ENCODE data around the gene LAIR1. TPM values are rescaled to one million over a fixed set of nuclear protein-coding genes. Genes with fewer than 3 reads are reported as not detected.

LAIR1 gene
- polyA plus RNA-seq, 3 donors, result 48.0 to 202 (median 73.8) TPM

DNA sequence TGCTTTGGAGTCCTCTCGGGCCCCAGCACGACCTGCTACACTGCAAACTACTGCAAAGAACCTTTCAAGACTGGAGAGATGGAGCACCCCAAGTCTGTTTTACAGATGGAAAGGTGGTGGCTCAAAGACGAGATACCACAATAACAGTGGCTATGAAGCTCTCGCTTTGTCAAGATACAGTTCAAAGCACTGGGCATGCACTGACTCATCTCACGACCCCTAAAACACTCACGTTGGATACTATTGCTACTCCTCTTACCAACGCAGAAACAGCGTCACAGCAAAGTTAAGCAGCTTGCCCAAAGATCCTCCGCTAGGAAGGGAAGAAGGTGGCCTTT is 24.0 kb upstream of the LAIR1 start:
- Histone ChIP-seq H3K4me2 (replicated peaks; ENCODE audit: extremely low read depth, low read length, poor library complexity, severe bottlenecking) (peak overlapping the region; percentile 94), H3K9ac (ENCODE audit: insufficient read depth, low read length, poor library complexity, severe bottlenecking) (peak overlapping the region; percentile 60), H3K4me3 (replicated peaks in 1 of 3; ENCODE audit: low read depth in 2 of 3, low read length in 3 of 3) (peak overlapping the region; percentile 23 to 82 (median 43)), H3K27me3 (ENCODE audit: control insufficient read depth in 2 of 2, insufficient read depth in 2 of 2, low read length in 2 of 2) (no peaks in the 10 kb centered on the region), H3K79me2 (ENCODE audit: insufficient read depth, low read length) (no peaks in the 10 kb centered on the region), H3K27ac (ENCODE audit: low read depth in 1 of 2, low read length in 2 of 2) (peak overlapping the region; percentile 62 to 72), H2AFZ (ENCODE audit: insufficient read depth, low read depth, low read length, poor library complexity, severe bottlenecking) (peak overlapping the region; percentile 76), H4K20me1 (ENCODE audit: insufficient read depth, low read length) (no peaks in the 10 kb centered on the region), H3K4me1 (ENCODE audit: control insufficient read depth in 1 of 2, insufficient read depth in 2 of 2, low read length in 2 of 2) (peaks cover 49 to 57% of the 10 kb centered on the region in 2 donors), H3K36me3 (replicated peaks in 1 of 2; ENCODE audit: control insufficient read depth in 1 of 2, insufficient read depth in 2 of 2, low read length in 2 of 2) (no peaks in the 10 kb centered on the region), H3K9me3 (replicated peaks in 1 of 2; ENCODE audit: control insufficient read depth in 1 of 2, insufficient read depth in 1 of 2, low read length in 2 of 2) (no peaks in the 10 kb centered on the region)
- Mint-ChIP-seq H3K9me3 (peaks cover 0 to 3% (median 0%) of the 10 kb centered on the region in 7 donors), H3K27ac (peak overlapping the region; percentile 78 to 94 (median 87)), H3K36me3 (no peaks in the 10 kb centered on the region), H3K4me3 (peak overlapping the region; percentile 83 to 93), H3K27me3 (ENCODE audit: low read depth in 3 of 3) (peaks cover 0 to 10% (median 3%) of the 10 kb centered on the region in 3 donors), H3K4me1 (peaks cover 47% of the 10 kb centered on the region)
- intact Hi-C loops (cut with micrococcal nuclease), result loop anchor here (2.0 to 5.0 kb wide), 2 partner anchors 16 to 36 kb away; no protein-coding TSS in a partner anchor
- no peak for DNase-seq
- TF ChIP-seq, protein P1, sequence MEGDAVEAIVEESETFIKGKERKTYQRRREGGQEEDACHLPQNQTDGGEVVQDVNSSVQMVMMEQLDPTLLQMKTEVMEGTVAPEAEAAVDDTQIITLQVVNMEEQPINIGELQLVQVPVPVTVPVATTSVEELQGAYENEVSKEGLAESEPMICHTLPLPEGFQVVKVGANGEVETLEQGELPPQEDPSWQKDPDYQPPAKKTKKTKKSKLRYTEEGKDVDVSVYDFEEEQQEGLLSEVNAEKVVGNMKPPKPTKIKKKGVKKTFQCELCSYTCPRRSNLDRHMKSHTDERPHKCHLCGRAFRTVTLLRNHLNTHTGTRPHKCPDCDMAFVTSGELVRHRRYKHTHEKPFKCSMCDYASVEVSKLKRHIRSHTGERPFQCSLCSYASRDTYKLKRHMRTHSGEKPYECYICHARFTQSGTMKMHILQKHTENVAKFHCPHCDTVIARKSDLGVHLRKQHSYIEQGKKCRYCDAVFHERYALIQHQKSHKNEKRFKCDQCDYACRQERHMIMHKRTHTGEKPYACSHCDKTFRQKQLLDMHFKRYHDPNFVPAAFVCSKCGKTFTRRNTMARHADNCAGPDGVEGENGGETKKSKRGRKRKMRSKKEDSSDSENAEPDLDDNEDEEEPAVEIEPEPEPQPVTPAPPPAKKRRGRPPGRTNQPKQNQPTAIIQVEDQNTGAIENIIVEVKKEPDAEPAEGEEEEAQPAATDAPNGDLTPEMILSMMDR (IDR thresholded peaks at IDR 0.05), result no peak
- WGBS (ENCODE audit: insufficient coverage), result 33% methylated on average over 5 of the region's 9 CpGs

DNA sequence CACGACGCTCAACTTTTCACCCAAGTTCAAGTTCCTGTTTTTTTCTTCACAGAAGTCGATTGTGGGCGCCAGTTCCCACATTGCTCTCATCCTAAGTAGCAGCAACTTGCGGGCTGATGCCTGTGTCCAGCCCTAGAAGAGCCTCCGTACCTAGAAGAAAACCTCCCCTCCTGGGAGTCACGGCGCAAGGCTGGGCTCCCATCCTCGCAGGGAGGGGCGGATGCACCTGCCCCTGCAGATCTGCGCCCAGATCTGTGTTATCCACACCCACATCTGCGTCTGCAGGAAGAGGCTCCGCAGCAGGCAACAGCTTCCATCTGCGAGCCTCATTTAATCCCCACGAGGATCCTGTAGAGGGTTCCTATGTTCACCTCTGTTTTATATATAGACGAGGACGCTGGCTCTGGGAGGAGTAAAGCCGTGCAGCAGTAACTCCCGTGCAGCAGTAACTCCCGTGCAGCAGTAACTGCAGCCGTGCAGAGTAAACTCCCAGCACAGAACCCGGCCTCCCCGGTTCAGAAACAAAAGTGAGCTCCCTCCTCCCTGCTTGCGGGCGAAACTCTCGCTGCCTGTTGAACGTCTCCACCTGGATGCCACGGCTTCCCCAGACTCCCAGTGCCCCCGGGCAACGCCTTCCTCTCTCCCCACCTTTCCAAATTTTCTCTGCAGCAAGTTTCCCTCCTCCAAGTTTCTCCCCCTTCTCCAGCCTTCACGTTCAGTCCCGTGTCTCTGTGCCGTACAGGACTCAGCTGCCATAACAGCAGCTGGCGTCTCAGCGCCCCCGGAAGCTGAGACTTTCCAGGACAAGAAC is 23.5 kb upstream of the LAIR1 start:
- Mint-ChIP-seq H3K4me3 (peak overlapping the region; percentile 83 to 93), H3K36me3 (no peaks in the 10 kb centered on the region), H3K27me3 (ENCODE audit: low read depth in 3 of 3) (peaks cover 0 to 10% (median 3%) of the 10 kb centered on the region in 3 donors), H3K4me1 (peaks cover 50% of the 10 kb centered on the region), H3K9me3 (peaks cover 0 to 3% (median 2%) of the 10 kb centered on the region in 7 donors), H3K27ac (peak overlapping the region; percentile 83 to 94 (median 87))
- TF ChIP-seq, protein P1 (IDR thresholded peaks at IDR 0.05), result no peak
- Histone ChIP-seq H3K9me3 (replicated peaks in 1 of 2; ENCODE audit: control insufficient read depth in 1 of 2, insufficient read depth in 1 of 2, low read length in 2 of 2) (no peaks in the 10 kb centered on the region), H2AFZ (ENCODE audit: insufficient read depth, low read depth, low read length, poor library complexity, severe bottlenecking) (peak overlapping the region; percentile 76), H3K4me3 (replicated peaks in 1 of 3; ENCODE audit: low read depth in 2 of 3, low read length in 3 of 3) (peak overlapping the region; percentile 23 to 82 (median 43)), H3K4me1 (ENCODE audit: control insufficient read depth in 1 of 2, insufficient read depth in 2 of 2, low read length in 2 of 2) (peaks cover 54 to 58% of the 10 kb centered on the region in 2 donors), H3K27me3 (ENCODE audit: control insufficient read depth in 2 of 2, insufficient read depth in 2 of 2, low read length in 2 of 2) (no peaks in the 10 kb centered on the region), H3K36me3 (replicated peaks in 1 of 2; ENCODE audit: control insufficient read depth in 1 of 2, insufficient read depth in 2 of 2, low read length in 2 of 2) (no peaks in the 10 kb centered on the region), H3K79me2 (ENCODE audit: insufficient read depth, low read length) (no peaks in the 10 kb centered on the region), H3K27ac (ENCODE audit: low read depth in 1 of 2, low read length in 2 of 2) (peak overlapping the region; percentile 62 to 72), H4K20me1 (ENCODE audit: insufficient read depth, low read length) (no peaks in the 10 kb centered on the region), H3K4me2 (replicated peaks; ENCODE audit: extremely low read depth, low read length, poor library complexity, severe bottlenecking) (peak overlapping the region; percentile 94), H3K9ac (ENCODE audit: insufficient read depth, low read length, poor library complexity, severe bottlenecking) (peak overlapping the region; percentile 60)
- DNase-seq, result peak; percentile 53 to 67 (median 66)
- intact Hi-C loops (cut with micrococcal nuclease), result loop anchor here (2.0 to 5.0 kb wide), 2 partner anchors 15 to 36 kb away; no protein-coding TSS in a partner anchor
- WGBS (ENCODE audit: insufficient coverage), result under 1% methylated on average over 23 of the region's 36 CpGs
